Measurements from ENCODE around the gene PDGFA.
"Not testable (repeated sequence)": the region's sequence is repeated elsewhere in the genome, so short reads cannot be mapped to it uniquely, and the experiment has no call there.

Gene PDGFA

GRCh38 chr7:552151-552867, 32.7 kb upstream of the PDGFA start:
- not testable (repeated sequence) for DNase-seq (ENCODE audit: low read depth)

DNA sequence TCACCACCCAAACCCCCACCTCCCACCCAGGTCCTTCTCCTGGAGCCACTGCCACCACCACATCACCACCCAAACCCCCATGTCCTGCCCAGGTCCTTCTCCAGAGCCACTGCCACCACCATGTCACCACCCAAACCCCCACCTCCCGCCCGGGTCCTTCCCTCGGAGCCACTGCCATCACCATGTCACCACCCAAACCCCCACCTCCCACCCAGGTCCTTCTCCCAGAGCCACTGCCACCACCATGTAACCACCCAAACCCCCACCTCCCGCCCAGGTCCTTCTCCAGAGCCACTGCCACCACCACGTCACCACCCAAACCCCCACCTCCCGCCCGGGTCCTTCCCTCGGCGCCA, 31.9 kb upstream of the PDGFA start:
- not testable (repeated sequence) for DNase-seq (ENCODE audit: low read depth)

GRCh38 chr7:550881-551614, 31.4 kb upstream of the PDGFA start:
- DNase-seq (ENCODE audit: low read depth): no peak

GRCh38 chr7:549891-550625, 30.4 kb upstream of the PDGFA start:
- no peak for DNase-seq (ENCODE audit: low read depth)

DNA sequence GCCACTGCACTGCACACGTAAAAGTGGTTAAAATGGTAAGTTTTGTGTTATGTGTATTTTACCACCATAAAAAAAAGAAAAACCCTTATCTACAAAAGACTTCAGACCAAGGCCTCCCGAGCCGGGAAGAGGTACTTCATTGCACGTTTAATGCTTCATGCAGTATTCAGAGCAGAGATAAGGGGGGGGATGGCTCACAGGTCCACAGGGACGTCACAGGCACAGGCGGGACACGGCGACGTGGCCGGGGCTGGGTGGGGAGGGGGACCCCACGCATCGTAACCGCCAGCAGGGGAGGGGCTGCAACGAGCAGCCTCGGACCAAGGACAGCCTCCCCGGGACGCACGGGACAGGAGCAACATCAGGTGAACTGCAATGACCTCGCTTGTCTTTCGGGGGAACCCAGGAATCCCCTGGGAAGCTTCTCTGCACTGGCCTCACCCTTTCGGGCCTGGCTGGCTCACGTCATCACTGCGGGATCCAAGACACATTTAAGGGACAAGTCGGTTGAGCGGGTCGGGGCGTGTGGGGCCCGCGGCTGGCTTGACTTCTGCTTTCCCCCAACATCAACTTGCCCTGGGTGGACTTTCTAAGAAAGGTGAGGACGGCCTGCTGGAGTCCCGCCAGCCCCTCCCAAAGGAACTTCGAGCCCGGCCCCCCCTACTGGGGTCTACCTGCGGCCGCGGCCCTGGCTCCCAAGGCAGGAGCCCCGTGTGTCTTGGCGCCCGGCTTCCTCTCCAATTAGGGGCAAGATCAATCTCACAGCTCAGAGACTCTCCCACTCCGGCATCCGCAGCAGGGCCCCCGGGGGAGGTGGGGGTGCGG, 29.6 kb upstream of the PDGFA start:
- no peak for DNase-seq (ENCODE audit: low read depth)

- DNase-seq (ENCODE audit: low read depth): no peak
Observed at GRCh38 chr7:548401-548800, 28.8 kb upstream of the PDGFA start.

GRCh38 chr7:545470-545869, 25.8 kb upstream of the PDGFA start:
- no peak for DNase-seq (ENCODE audit: low read depth)

DNA sequence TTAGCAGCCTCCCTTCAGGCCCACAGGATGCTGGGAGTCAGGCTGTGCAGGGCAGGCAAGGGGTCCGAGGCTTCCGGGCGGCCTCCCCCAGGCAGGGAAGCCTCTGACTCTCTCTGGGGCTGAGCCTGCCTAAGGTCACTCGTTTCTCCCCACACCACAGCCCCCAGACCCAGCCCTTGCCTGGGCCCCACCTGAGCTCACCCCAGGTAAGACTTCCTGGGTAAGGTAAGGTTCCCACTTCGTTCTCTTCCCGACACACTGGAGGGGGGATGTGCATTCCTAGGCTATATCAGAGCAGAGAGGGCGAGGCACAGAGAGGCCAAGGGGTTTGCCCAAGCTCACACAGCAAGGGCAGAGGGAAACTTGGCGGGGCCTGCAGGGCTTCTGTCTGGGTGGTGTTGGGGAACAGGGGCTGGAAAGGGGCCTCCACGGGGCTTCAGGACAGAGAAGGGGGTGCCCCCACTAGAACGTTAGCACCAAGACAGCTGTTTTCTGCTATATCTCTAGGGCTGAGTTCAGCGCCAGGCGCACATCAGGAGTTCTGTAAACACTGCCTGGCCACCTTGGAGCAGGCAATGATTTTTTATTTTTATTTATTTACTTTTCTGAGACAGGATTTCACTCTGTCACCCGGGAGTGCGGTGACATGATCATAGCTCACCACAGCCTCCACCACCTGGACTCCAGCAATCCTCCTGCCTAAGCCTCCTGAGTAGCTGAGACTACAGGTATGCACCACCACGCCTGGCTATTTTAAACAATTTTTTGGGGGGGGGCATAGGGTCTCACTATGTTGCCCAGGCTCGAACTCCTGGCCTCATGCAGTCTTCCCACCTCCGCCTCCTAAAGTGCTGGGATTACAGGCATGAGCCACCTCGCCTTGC, 24.9 kb upstream of the PDGFA start:
- DNase-seq (ENCODE audit: low read depth): no peak

- DNase-seq (ENCODE audit: low read depth): no peak
Observed at GRCh38 chr7:543501-544337, 24.1 kb upstream of the PDGFA start.

GRCh38 chr7:542713-543500, 23.3 kb upstream of the PDGFA start:
- no peak for DNase-seq (ENCODE audit: low read depth)

GRCh38 chr7:542131-542712, 22.6 kb upstream of the PDGFA start:
- no peak for DNase-seq (ENCODE audit: low read depth)

DNA sequence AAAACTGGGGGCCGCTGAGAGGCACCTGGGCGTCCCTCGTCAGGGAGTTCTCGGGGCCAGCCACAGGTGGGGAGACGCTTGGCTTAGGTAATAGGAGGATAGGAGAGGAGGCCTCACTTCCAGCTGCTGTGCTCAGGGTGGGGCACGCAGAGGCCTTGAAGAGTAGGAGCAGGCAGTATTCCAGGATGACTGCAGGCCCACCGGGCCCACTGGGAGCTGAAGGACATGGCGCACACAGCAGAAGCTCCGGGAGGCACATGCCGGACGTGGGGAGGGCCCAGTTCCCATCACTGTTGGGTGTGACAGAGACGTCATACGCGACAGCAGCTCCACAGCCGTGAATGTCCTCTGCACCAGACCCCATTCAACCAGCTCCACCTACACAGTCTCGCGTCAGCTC, 22.0 kb upstream of the PDGFA start:
- DNase-seq (ENCODE audit: low read depth): no peak

- no peak for DNase-seq (ENCODE audit: low read depth)
Observed at GRCh38 chr7:540997-541396, 21.4 kb upstream of the PDGFA start.

- no peak for DNase-seq (ENCODE audit: low read depth)
Observed at GRCh38 chr7:540579-540978, 20.9 kb upstream of the PDGFA start.

DNA sequence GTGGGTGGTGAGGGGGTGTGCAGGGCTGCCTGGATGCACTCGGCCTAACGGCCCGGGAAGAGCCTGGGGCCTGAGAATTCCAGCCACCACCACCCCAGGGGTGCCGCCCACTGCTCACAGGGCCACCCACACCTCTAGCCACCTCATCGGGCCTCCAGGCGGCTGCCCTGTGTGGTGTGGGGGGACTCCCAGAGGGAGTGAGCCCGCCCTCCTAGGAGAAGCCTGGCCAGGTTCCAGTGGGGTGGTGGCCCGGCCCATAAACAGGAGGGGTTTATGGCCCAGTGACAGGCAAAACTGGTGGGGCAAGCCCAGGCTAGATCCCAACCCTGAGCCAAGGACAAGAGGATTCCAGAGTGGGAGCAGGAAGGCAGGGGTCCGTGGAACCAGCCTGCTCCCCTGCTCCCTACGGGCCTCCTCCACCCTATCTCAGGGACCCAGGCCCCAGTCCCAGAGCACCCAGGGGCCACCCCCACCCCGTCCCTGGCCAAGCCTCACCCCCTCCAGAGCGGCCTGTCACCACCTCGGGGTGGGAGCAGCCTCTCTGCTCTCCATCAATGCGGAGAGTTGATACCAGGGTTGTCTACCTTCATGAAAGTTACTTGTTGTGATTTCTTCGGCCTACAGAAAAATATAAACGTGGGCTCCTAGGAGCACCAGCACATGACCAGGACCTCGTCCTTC, 20.2 kb upstream of the PDGFA start:
- no peak for DNase-seq (ENCODE audit: low read depth)

GRCh38 chr7:538764-539685, 19.4 kb upstream of the PDGFA start:
- DNase-seq (ENCODE audit: low read depth): no peak

DNA sequence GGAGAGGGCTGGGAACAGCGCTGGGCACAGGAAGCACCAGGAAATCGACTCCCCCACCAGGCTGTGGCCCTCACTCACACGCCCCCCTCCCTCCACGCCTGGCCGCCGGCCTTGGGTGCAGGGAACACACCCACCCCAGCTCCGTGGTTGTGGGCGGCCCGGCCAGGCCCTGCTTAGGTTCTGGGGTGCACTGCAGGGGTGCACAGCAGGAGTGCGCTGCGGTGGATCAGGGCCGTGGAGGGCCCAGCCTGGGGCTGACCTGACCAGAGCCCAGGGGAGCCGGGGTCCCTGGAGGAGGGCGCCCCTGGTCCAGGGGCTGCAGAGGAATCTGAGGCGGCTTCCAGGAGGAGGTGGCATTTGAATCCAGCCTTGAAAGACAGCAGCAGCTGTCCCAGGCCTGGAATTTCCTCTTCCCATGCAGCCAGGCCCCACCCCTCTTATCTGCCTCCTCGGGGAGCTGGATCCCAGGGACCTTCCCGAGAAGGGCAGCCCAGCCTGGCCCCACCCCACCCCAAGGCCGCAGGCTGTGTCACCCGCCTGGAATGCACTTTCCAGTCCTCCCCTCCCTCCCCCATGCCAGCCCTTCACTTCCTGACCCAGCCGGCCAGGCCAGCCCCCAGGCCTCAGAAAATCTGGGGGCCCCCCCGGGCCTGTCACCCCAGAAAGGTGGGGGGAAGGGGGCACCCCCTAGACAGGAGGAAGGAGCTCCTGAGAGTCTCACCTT, 18.4 kb upstream of the PDGFA start:
- no peak for DNase-seq (ENCODE audit: low read depth)
